T-helper 17 cell (primary cell): ENCODE measurements around the gene POLR3A. TPM values are rescaled to one million over a fixed set of nuclear protein-coding genes. Genes with fewer than 3 reads are reported as not detected.
"Not testable (repeated sequence)": the region's sequence is repeated elsewhere in the genome, so short reads cannot be mapped to it uniquely, and the experiment has no call there.

Experiments used
- ATAC-seq: fragments of 150-1000 bp; cut with Tn5 transposase; 2 replicates; pipeline ENCODE4 v1.10.0; 2021; ENCODE audit warnings: mild to moderate bottlenecking, moderate library complexity
- DNase-seq, 3 donors: peaks; one replicate each; pipeline versions ENCODE4 v3.0.0 to v3.0.0-alpha.2; 2020 to 2021
- H3K9me3 ChIP-seq: one replicate; pipeline ENCODE4 v1.7.0; 2013; ENCODE audit warnings: low read length, mild to moderate bottlenecking; ENCODE audit not compliant: control insufficient read depth, poor library complexity, severe bottlenecking
- H3K27ac Mint-ChIP-seq: one replicate; pipeline ENCODE4 v1.8.0; 2022; ENCODE audit warnings: mild to moderate bottlenecking, moderate library complexity, mixed read lengths
- H3K27me3 Mint-ChIP-seq: one replicate; pipeline ENCODE4 v1.8.0; 2022; ENCODE audit warnings: mixed read lengths
- H3K36me3 Mint-ChIP-seq: one replicate; pipeline ENCODE4 v1.8.0; 2022; ENCODE audit warnings: low read depth, mixed read lengths
- H3K4me1 Mint-ChIP-seq: one replicate; pipeline ENCODE4 v1.8.0; 2022; ENCODE audit warnings: mild to moderate bottlenecking, mixed read lengths
- H3K4me3 Mint-ChIP-seq: one replicate; pipeline ENCODE4 v1.8.0; 2022; ENCODE audit warnings: mild to moderate bottlenecking, moderate library complexity, mixed read lengths
- total RNA-seq, 4 donors: library from RNA in 2 of 4; stranded (reverse) in 2 of 4; gene quantifications; one replicate each; pipeline ENCODE4 v1.2.3 and lab custom pipeline; 2022 to 2026

Gene POLR3A
- 10 to 100 TPM; 10.9 to 12.0 TPM for total RNA-seq
- total RNA-seq (lab: John Stamatoyannopoulos, UW), result 33.8 to 40.6 reads per million in 2 donors

DNA sequence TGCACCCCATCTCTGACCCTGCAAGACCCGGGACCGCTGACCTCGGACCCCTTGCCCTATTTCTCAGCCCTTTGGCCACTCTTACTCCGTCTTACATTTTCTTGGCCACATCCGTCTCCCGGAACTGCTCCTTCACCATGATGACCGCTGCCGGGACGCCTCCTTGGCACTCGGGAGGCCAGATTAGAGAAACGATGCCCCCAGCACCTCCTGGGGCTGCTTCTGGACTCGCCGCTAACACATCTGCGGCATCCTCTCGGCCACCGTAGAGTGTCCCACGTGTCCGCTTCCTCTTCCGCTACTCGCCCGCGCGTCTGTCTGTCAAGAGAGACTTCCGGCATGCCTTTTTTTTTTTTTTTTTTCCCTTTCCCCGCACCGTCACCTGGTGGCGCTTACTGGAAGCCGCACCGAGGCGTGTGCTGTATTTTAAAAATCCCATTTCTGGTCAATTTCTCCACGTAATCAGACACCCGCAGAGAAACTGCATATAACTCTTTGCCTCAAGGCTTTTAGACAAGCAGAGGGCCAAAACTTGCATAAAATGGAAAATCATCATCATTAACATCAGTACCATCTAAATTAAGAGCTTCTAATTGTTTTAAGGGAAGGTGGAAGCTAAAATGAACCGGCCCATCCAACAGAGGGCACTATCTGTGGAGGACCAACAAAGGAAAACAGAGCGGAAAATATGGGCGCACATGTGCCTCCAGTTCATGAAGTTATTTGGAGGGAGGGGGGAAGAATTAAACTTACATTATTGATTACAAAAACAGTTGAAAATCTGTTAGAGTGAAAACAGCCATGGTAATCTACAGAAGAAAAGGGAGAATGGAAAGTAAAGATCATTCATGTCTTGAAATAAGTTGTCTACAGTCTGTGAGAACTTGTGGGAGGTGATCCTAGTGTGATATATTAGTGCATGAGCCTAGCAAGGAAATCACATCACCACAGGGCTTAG lies at the start of gene POLR3A:
POLR3A (minus strand) TSS at position 247 of the 958 bp plus-strand sequence; CDS start at position 139, 108 bp downstream.
- Mint-ChIP-seq H3K27me3 (no peaks in the 10 kb centered on the region), H3K36me3 (peaks cover 10% of the 10 kb centered on the region), H3K4me1 (peaks cover 34% of the 10 kb centered on the region), H3K4me3 (peak within 1 kb of the TSS; percentile 100), H3K27ac (peak within 1 kb of the TSS; percentile 99)
- peak; percentile 81 to 87 (median 85) for DNase-seq
- peak; percentile 69 for ATAC-seq
- H3K9me3 ChIP-seq, result no peaks in the 10 kb centered on the region

DNA sequence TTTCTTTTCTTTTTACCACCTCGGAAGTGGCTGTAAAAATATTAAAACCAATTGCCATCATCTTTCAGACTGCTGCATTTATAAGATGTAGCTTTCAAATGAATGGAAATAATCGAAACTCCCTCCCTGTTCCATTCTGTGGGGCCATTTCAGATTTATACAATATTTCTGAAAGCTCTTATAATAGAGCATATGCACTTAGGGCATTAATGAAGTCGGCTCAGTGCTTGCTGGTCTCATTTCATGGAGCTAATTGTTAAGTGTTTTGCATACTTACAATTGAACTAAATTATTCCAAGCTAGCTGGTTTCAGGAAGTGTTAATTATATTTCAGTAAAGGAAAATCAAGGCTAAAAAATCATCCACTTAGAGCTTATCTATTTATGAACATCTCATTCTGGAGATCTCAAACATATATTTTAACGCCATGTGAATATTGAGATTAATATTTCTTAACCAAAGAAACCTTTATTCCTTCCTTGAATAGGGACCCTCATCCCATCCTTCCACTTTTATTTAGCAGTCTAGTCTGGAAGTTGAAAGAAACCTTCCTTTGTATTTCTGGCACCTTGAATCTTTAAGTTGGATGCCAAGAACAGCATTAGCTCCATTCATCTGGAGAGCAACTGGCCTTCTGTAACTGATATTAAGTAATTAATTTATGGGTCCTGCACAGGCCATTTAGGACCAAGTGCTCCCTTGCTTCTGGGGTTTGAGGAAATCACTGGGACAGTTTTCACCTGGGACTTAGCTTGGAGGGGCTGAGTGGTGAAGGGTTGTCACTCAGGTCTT lies 49.4 kb upstream of the POLR3A start:
- no peak for DNase-seq
- no peak overlapping the region for H3K4me3 Mint-ChIP-seq
- H3K4me1 Mint-ChIP-seq, result no peaks in the 10 kb centered on the region
- H3K27ac Mint-ChIP-seq, result no peak overlapping the region
- ATAC-seq, result no peak
- no peaks in the 10 kb centered on the region for H3K9me3 ChIP-seq
- H3K36me3 Mint-ChIP-seq, result no peaks in the 10 kb centered on the region
- peaks cover 7% of the 10 kb centered on the region for H3K27me3 Mint-ChIP-seq

DNA sequence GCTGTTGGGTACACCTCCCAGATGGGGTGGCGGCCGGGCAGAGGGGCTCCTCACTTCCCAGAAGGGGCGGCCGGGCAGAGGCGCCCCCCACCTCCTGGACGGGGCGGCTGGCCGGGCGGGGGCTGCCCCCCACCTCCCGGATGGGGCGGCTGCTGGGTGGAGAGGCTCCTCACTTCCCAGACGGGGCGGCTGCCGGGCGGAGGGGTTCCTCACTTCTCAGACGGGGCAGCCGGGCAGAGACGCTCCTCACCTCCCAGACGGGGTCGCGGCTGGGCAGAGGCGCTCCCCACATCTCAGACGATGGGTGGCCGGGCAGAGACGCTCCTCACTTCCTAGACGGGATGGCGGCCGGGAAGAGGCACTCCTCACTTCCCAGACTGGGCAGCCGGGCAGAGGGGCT lies 46.5 kb upstream of the POLR3A start:
- not testable (repeated sequence) for H3K27me3 Mint-ChIP-seq, H3K27ac Mint-ChIP-seq, H3K4me3 Mint-ChIP-seq, H3K9me3 ChIP-seq, H3K4me1 Mint-ChIP-seq, DNase-seq, H3K36me3 Mint-ChIP-seq, ATAC-seq

DNA sequence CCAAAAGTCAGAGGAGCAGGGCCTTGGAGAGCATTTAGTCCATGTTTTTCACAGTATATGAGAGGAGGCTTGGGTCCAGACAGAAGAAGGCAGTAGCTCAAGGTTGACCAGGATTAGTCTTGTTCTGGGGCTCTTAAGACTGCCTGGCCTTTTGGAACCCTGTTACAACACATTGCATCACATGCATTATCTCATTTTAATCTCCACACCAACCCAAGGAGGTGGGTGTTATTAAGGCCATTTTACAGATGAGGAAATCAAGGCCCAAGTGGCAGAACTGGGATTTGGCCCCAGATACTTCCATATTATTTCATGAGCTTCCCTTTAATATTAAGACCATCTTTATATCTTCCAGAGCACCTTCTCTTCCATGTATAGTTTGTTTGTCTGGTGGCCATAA lies 43.2 kb upstream of the POLR3A start:
- DNase-seq, result no peak
- ATAC-seq, result no peak
- H3K27ac Mint-ChIP-seq, result no peak overlapping the region
- no peaks in the 10 kb centered on the region for H3K27me3 Mint-ChIP-seq
- no peaks in the 10 kb centered on the region for H3K36me3 Mint-ChIP-seq
- H3K9me3 ChIP-seq, result no peaks in the 10 kb centered on the region
- peaks cover 2% of the 10 kb centered on the region for H3K4me1 Mint-ChIP-seq
- no peak overlapping the region for H3K4me3 Mint-ChIP-seq

DNA sequence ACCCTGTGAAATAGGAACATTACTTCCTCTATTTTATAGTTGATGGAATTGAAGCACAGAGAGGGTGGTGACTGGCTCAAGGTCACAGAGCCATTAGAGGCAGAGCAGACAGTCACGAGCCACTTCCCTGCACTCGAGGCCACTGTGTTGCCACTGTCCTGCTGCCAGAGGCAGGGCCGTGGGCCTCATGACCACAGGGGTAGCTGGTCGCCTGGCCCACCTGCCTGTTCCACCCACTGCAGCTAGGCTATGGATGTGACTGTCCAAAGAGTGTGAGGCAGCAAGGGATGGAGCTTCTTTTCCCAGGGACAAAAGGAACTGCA lies 42.5 kb upstream of the POLR3A start:
- peaks cover 2% of the 10 kb centered on the region for H3K4me1 Mint-ChIP-seq
- H3K36me3 Mint-ChIP-seq, result peaks cover 1% of the 10 kb centered on the region
- H3K27ac Mint-ChIP-seq, result no peak overlapping the region
- ATAC-seq (no peak), DNase-seq (no peak)
- no peaks in the 10 kb centered on the region for H3K9me3 ChIP-seq
- peaks cover 6% of the 10 kb centered on the region for H3K27me3 Mint-ChIP-seq
- H3K4me3 Mint-ChIP-seq, result no peak overlapping the region

DNA sequence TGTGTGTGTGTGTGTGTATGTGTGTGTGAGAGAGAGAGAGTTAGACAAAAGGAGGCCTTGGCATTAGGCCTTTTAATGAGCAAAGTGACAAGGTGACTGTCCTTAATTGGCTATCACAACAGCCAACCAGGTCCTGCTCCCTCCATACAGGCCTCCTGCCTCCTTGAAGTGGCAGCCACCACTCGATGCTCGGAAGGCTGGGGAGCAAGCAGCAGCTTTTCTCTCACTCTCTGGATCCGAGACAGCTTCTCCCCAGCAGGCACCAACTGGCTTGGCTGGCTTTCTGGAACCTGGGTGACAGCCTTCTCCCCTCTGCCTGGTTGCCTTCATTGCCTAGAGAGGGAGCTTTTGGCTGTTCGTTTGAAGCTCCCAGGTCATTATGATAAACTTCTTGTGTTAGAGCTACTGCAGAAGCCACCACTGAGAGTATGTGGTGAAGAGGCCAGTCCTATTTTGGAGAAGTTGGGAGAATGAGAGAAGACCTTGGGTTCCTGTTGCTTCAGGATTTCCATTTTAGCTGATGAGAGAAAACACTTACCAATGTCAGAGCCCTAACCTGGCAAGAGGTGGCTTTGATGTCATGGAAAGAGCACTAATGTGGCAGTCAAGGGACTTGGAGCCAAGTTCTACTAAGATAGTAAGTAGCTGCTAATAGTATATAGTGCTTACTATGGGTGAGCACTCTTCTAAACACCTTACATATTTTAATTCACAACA lies 42.0 kb upstream of the POLR3A start:
- Mint-ChIP-seq H3K27me3 (peaks cover 7% of the 10 kb centered on the region), H3K36me3 (peaks cover 2% of the 10 kb centered on the region), H3K4me1 (peaks cover 2% of the 10 kb centered on the region), H3K4me3 (no peak overlapping the region), H3K27ac (no peak overlapping the region)
- no peaks in the 10 kb centered on the region for H3K9me3 ChIP-seq
- DNase-seq, result no peak
- no peak for ATAC-seq

DNA sequence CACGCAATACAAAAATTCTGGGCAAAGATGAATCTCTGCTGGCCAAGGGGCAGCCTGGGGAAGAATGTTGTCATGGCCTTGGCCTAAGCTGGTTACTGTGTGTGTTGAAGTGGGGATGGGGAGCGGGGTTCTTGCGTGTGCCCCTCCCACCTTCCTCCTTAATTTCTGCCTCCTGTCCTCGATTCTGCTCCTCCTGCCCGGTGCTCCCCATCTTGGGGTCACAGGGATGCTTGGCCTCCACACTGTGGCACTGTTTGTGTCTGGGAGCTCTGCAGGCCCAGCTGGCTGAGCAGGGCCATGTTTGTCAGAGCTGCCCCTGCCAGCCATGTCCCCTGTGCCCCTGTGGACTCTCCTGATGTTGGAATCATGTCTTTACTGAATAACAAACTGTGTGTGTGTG lies 41.4 kb upstream of the POLR3A start:
- Mint-ChIP-seq H3K36me3 (peaks cover 2% of the 10 kb centered on the region), H3K27me3 (peaks cover 7% of the 10 kb centered on the region), H3K27ac (no peak overlapping the region), H3K4me1 (peaks cover 3% of the 10 kb centered on the region), H3K4me3 (no peak overlapping the region)
- ATAC-seq, result no peak
- no peak for DNase-seq
- H3K9me3 ChIP-seq, result no peaks in the 10 kb centered on the region

DNA sequence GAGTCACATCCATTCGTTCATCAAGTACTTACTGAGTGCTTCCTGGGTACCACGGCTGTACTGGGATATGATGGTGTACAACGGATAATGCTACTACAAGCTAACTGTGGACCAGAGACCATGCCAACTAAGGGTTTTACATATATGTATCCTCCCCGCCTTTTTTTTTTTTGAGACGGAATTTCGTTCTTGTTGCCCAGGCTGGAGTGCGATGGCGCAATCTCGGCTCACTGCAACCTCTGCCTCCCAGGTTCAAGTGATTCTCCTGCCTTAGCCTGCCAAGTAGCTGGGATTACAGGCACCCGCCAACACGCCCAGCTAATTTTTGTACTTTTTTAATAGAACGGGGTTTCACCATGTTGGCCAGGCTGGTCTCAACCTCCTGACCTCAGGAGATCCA lies 40.7 kb upstream of the POLR3A start:
- not testable (repeated sequence) for H3K27me3 Mint-ChIP-seq, H3K4me3 Mint-ChIP-seq, ATAC-seq, H3K36me3 Mint-ChIP-seq, H3K4me1 Mint-ChIP-seq, DNase-seq, H3K9me3 ChIP-seq, H3K27ac Mint-ChIP-seq

DNA sequence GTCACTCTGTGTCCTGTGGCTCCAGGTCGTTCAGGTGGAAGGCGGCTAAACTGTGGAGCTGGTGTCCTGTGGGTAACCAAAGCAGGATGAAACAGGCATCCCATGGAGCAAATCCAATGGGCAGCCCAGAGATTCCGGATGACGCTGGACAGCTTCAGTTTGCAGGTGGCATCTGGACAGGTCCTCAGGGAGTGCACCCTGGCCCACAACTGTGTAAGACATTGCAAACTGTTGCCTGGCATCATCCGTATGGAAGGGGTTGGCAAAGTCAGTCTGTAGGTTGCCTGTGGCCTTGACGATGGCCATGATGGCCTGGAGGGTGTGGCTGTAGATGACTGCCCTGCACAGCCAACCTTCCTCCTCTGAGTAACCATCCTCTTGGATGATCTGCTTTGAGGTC lies 39.8 kb upstream of the POLR3A start:
- DNase-seq (no peak), ATAC-seq (no peak)
- H3K4me1 Mint-ChIP-seq, result peaks cover 6% of the 10 kb centered on the region
- no peak overlapping the region for H3K27ac Mint-ChIP-seq
- no peaks in the 10 kb centered on the region for H3K9me3 ChIP-seq
- peaks cover 7% of the 10 kb centered on the region for H3K27me3 Mint-ChIP-seq
- H3K36me3 Mint-ChIP-seq, result peaks cover 2% of the 10 kb centered on the region
- H3K4me3 Mint-ChIP-seq, result no peak overlapping the region

DNA sequence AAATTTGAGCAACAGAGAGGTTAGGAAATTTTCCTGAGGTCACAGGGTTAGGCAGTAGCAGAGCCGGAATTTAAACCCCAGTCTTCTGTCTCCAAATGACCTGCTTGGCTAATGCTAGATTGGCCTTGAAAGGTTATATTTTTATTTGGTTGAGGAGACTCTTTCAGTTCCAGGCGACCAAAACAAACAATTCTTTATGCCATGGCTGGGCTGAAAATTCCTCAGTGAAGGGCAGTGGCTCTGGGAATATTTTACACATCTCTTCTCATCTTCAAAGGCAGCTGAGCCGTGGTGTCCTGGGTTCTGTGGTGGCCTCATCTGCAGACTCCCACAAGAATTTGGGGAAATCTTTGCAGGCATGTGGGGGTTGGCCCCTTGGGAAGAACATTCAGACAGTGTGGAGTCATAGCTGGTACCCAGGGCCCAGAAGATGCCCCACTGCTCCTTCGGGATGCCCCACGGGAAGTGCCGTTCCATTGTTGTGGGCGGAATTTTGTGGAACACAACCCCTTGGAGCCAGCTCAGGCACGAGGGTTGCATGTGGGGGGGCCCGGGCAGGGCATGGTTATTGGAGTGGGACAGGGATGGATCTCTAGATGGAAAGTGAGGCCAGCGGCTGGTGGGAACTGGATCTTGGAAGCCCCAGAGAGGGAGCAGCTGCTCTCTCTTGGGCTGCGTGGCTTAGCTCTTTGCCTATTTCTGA lies 37.6 kb upstream of the POLR3A start:
- Mint-ChIP-seq H3K36me3 (peaks cover 4% of the 10 kb centered on the region), H3K27me3 (peaks cover 25% of the 10 kb centered on the region), H3K4me1 (peaks cover 8% of the 10 kb centered on the region), H3K4me3 (no peak overlapping the region), H3K27ac (no peak overlapping the region)
- DNase-seq, result no peak
- no peaks in the 10 kb centered on the region for H3K9me3 ChIP-seq
- no peak for ATAC-seq

DNA sequence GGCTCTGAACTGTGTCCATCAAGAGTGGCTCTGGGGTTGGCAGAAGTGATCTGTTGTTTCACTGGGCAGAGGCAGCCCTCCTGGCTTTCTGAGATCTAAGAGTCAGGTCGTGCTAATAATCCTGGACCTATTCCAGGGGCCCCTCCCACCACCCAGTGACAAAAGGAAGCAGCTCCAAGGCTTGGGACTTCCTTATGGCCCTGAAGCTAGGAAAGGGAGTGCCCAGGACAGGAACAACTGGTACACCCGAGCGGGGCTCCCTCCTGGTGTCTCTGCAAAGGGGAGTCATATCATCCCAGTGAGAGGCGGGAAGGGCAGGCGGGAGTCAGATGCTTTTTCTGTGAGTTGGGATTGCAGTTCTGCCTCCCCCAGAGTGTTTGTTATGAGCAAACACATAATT lies 36.7 kb upstream of the POLR3A start:
- ATAC-seq (no peak), DNase-seq (no peak)
- peaks cover 25% of the 10 kb centered on the region for H3K27me3 Mint-ChIP-seq
- no peaks in the 10 kb centered on the region for H3K9me3 ChIP-seq
- peaks cover 11% of the 10 kb centered on the region for H3K4me1 Mint-ChIP-seq
- H3K27ac Mint-ChIP-seq, result no peak overlapping the region
- no peak overlapping the region for H3K4me3 Mint-ChIP-seq
- peaks cover 4% of the 10 kb centered on the region for H3K36me3 Mint-ChIP-seq

DNA sequence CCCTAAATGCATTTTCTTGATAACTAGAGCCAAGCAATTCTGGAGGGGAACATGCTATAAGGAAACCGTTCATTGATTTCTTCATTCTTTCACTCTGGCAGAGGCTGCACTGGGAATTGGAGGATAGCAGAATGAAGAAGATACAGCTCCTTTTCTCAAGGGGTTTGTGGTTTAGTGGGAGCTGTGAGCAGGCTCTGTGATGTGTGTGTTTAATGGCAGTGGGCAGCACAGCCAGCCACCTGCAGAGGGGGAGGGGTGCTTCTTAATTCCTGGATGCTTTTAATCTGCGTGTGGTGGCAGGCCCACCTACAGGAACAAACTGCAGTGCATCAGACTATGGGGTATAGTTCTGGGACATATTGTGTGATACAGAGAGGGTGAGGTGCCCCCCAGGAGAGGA lies 36.3 kb upstream of the POLR3A start:
- no peak for ATAC-seq
- H3K4me3 Mint-ChIP-seq, result no peak overlapping the region
- no peaks in the 10 kb centered on the region for H3K9me3 ChIP-seq
- H3K27ac Mint-ChIP-seq, result no peak overlapping the region
- H3K4me1 Mint-ChIP-seq, result peaks cover 9% of the 10 kb centered on the region
- H3K27me3 Mint-ChIP-seq, result peaks cover 25% of the 10 kb centered on the region
- peaks cover 4% of the 10 kb centered on the region for H3K36me3 Mint-ChIP-seq
- DNase-seq, result no peak
